ENCODE data around the gene LRMDA. TPM values are rescaled to one million over a fixed set of nuclear protein-coding genes. Genes with fewer than 3 reads are reported as not detected.

LRMDA gene
- total RNA-seq, 6 experiments from 2014 or later = 0.32 TPM; not detected in 5

DNA sequence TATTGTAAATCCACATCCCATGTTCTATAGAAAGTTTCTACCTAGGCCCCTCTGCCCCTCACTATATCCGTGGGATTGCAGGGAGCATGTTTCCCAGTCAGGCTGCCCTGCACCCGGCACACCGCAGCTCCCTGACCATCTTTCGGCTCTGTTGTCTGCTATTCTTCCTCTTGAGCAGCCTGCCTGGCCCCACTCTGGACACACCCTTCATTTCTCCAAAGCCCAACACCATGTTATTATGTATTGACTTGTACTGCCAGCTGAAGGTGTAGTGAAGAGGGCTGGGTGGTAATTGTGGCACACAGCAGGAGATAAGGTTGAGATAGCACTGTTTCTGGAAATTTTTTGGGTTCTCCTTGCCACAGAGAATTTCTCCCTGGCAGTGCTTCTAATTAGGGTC, 9.8 kb downstream of the LRMDA start:
- Mint-ChIP-seq H3K9me3 (peaks cover 17% of the 10 kb centered on the region), H3K36me3 (ENCODE audit: low read depth) (no peaks in the 10 kb centered on the region), H3K27ac (no peak overlapping the region), H3K4me1 (ENCODE audit: low read depth) (no peaks in the 10 kb centered on the region), H3K4me3 (no peak overlapping the region), H3K27me3 (ENCODE audit: insufficient read depth) (peaks cover 12% of the 10 kb centered on the region)
- TF ChIP-seq, protein P1, sequence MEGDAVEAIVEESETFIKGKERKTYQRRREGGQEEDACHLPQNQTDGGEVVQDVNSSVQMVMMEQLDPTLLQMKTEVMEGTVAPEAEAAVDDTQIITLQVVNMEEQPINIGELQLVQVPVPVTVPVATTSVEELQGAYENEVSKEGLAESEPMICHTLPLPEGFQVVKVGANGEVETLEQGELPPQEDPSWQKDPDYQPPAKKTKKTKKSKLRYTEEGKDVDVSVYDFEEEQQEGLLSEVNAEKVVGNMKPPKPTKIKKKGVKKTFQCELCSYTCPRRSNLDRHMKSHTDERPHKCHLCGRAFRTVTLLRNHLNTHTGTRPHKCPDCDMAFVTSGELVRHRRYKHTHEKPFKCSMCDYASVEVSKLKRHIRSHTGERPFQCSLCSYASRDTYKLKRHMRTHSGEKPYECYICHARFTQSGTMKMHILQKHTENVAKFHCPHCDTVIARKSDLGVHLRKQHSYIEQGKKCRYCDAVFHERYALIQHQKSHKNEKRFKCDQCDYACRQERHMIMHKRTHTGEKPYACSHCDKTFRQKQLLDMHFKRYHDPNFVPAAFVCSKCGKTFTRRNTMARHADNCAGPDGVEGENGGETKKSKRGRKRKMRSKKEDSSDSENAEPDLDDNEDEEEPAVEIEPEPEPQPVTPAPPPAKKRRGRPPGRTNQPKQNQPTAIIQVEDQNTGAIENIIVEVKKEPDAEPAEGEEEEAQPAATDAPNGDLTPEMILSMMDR (IDR thresholded peaks at IDR 0.05) = no peak
- DNase-seq = no peak

DNA sequence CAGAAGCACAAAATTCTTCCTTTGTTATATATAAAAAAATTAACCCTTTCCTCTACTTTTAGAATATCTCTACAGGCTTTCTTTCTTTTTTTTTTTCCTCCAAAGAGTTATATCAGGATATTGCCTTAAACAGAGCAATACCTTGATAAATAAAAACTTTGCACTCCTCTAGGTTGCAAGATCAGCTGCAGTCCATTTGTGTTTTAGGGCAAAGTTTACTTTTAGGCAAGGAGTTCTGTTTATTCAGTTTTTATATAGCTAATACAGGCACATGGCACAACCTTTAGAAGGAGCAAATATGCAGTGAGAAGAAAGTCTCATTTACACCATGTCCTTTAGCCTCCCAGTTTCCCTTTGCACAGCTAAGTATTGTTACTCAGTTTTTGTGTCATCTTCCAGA, 10.3 kb downstream of the LRMDA start:
- H3K27ac Mint-ChIP-seq = no peak overlapping the region
- no peaks in the 10 kb centered on the region for H3K36me3 Mint-ChIP-seq (ENCODE audit: low read depth)
- H3K9me3 Mint-ChIP-seq = peaks cover 17% of the 10 kb centered on the region
- H3K4me3 Mint-ChIP-seq = no peak overlapping the region
- TF ChIP-seq, protein P1 (IDR thresholded peaks at IDR 0.05) = no peak
- no peaks in the 10 kb centered on the region for H3K4me1 Mint-ChIP-seq (ENCODE audit: low read depth)
- no peak for DNase-seq
- H3K27me3 Mint-ChIP-seq (ENCODE audit: insufficient read depth) = peaks cover 12% of the 10 kb centered on the region

DNA sequence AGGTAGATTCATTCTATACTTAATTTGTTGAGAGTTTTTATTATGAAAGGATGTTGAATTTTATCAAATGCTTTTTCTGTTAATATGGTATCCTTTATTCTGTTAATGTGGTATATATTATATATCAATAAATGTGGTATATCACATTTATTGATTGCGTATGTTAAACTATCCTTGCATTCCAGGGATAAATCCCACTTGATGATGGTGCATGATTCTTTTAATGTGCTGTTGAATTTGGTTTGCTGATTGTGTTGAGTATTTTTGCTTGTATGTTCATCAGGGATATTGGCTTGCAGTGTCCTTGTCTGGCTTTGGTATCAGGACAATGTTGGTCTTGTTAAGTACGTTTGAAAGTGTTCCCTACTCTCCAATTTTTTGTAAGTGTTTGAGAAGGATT, 11.9 kb downstream of the LRMDA start:
- DNase-seq = no peak
- Mint-ChIP-seq H3K4me3 (no peak overlapping the region), H3K27me3 (ENCODE audit: insufficient read depth) (peaks cover 10% of the 10 kb centered on the region), H3K36me3 (ENCODE audit: low read depth) (no peaks in the 10 kb centered on the region), H3K27ac (no peak overlapping the region), H3K9me3 (peaks cover 17% of the 10 kb centered on the region), H3K4me1 (ENCODE audit: low read depth) (no peaks in the 10 kb centered on the region)
- TF ChIP-seq, protein P1 (IDR thresholded peaks at IDR 0.05) = no peak

DNA sequence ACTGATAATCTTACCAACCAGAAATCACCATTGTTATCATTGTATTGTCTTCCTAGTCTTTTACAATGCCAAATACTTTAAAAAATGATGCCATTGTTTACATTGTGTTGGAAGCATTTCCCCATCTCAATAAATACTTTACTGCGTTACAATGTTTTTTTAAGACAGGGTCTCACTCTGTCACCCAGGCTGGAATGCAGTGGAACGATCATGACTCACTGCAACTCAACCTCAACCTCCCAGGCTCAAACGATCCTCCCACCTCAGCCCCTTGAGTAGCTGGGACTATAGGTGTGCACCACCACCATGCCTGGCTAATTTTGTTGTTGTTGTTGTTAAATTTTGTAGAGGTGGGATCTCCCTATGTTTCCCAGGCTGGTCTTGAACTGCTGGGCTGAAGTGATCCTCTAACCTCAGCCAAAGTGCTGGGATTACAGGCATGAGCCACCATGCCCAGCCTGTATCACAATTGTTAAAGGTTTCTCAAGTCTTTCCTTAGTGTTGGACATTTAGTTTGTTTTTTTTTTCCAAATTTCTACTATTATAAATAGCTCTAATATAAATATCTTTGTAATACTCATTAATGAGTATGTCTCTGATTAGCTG, 13.5 kb downstream of the LRMDA start:
- no peak for DNase-seq
- Mint-ChIP-seq H3K27ac (no peak overlapping the region), H3K27me3 (ENCODE audit: insufficient read depth) (peaks cover 2% of the 10 kb centered on the region; the same call in 1 of the 2 replicates), H3K36me3 (ENCODE audit: low read depth) (no peaks in the 10 kb centered on the region), H3K4me3 (no peak overlapping the region), H3K9me3 (peaks cover 17% of the 10 kb centered on the region), H3K4me1 (ENCODE audit: low read depth) (no peaks in the 10 kb centered on the region)
- TF ChIP-seq, protein P1 (IDR thresholded peaks at IDR 0.05) = no peak

DNA sequence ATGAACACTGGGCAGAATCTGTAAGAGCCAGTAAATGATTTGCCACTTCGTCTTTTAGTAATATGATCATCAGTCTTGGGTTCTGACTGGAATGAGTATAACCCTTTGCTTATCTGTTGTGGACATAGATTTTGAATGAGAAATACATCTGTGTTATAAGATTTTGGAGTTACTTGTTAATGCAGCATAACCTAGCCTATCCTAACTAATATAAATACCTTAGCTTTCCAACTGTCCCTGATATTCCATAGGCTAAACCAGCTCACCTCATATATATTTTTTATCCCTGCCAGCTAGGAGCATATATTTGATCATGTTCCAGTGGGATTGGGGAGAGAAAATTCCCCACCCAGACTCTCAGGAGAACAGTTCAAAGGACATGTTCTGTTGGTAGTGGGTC, 15.1 kb downstream of the LRMDA start:
- Mint-ChIP-seq H3K4me3 (no peak overlapping the region), H3K27ac (no peak overlapping the region), H3K36me3 (ENCODE audit: low read depth) (no peaks in the 10 kb centered on the region), H3K4me1 (ENCODE audit: low read depth) (no peaks in the 10 kb centered on the region), H3K27me3 (ENCODE audit: insufficient read depth) (peaks cover 6% of the 10 kb centered on the region), H3K9me3 (peaks cover 17% of the 10 kb centered on the region)
- DNase-seq = no peak
- TF ChIP-seq, protein P1 (IDR thresholded peaks at IDR 0.05) = no peak
